Neural cell (in vitro differentiated cells): ENCODE results near the gene ZSCAN5A.

ENCODE experiments used
- EP300 ChIP-seq: fragments of 450-650 bp; conservative IDR thresholded peaks from 2 replicates; pipeline ENCODE4 v1.6.1; 2014; ENCODE audit warnings: antibody characterized with exemption, mild to moderate bottlenecking, moderate library complexity; ENCODE audit not compliant: poor library complexity, severe bottlenecking
- EZH2 ChIP-seq: fragments of 200-600, 300-800 bp; shearing (Covaris generic), sonication (generic); IDR thresholded peaks from 2 replicates; pipeline ENCODE4 v1.6.1; 2014; ENCODE audit warnings: antibody characterized with exemption, low read length, borderline replicate concordance, mild to moderate bottlenecking; ENCODE audit not compliant: insufficient read depth, poor library complexity, severe bottlenecking
- MXI1 ChIP-seq: fragments of 450-650 bp; conservative IDR thresholded peaks from 2 replicates; pipeline ENCODE4 v1.6.1; 2014; ENCODE audit warnings: antibody characterized with exemption, mild to moderate bottlenecking; ENCODE audit not compliant: poor library complexity, severe bottlenecking
- RAD21 ChIP-seq: fragments of 450-650 bp; conservative IDR thresholded peaks from 2 replicates; pipeline ENCODE4 v1.6.1; 2014; ENCODE audit warnings: antibody characterized with exemption, mild to moderate bottlenecking, moderate library complexity
- SMC3 ChIP-seq: fragments of 450-650 bp; conservative IDR thresholded peaks from 2 replicates; pipeline ENCODE4 v1.6.1; 2014; ENCODE audit warnings: antibody characterized with exemption, mild to moderate bottlenecking, moderate library complexity; ENCODE audit not compliant: poor library complexity
- TAF1 ChIP-seq: IDR thresholded peaks from 2 replicates; pipeline ENCODE4 v1.6.1; 2012; ENCODE audit warnings: low read depth
- TF ChIP-seq, protein P1 (sequence below): fragments of 450-650 bp; IDR thresholded peaks from 2 replicates; pipeline ENCODE4 v1.5.1; 2014; ENCODE audit warnings: antibody characterized with exemption, mild to moderate bottlenecking, moderate library complexity; ENCODE audit not compliant: poor library complexity, severe bottlenecking

DNA sequence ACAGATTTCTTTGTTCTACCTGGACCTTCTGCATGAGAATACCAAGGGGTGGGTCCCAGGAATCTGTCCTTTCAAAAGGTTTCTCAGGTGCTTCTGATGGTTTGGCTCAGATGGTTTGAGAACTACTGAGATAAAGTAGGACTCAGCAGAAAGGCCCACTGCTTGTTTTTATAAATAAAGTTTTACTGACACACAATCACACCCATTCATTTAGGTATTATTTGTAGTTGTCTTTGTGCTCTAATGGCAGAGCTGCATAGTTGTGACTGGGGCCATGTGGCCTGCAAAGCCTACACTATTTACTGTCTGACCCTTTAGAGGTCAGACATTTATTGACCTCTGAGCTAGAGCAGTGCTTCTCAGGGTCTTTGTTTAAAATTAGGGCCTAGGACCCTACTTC lies 24.5 kb downstream of the ZSCAN5A start:
- TF ChIP-seq MXI1, result no peak
- no peak for TF ChIP-seq SMC3
- TF ChIP-seq, protein P1, sequence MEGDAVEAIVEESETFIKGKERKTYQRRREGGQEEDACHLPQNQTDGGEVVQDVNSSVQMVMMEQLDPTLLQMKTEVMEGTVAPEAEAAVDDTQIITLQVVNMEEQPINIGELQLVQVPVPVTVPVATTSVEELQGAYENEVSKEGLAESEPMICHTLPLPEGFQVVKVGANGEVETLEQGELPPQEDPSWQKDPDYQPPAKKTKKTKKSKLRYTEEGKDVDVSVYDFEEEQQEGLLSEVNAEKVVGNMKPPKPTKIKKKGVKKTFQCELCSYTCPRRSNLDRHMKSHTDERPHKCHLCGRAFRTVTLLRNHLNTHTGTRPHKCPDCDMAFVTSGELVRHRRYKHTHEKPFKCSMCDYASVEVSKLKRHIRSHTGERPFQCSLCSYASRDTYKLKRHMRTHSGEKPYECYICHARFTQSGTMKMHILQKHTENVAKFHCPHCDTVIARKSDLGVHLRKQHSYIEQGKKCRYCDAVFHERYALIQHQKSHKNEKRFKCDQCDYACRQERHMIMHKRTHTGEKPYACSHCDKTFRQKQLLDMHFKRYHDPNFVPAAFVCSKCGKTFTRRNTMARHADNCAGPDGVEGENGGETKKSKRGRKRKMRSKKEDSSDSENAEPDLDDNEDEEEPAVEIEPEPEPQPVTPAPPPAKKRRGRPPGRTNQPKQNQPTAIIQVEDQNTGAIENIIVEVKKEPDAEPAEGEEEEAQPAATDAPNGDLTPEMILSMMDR, result no peak
- TF ChIP-seq EP300, result no peak
- no peak for TF ChIP-seq TAF1
- TF ChIP-seq EZH2, result no peak
- no peak for TF ChIP-seq RAD21
